ENCODE results near the gene ZNF107. TPM values are rescaled to one million over a fixed set of nuclear protein-coding genes. Genes with fewer than 3 reads are reported as not detected.

The ZNF107 gene
- total RNA-seq, 4 donors from 2014 or later = 1.8 to 4.9 (median 3.5) TPM

DNA sequence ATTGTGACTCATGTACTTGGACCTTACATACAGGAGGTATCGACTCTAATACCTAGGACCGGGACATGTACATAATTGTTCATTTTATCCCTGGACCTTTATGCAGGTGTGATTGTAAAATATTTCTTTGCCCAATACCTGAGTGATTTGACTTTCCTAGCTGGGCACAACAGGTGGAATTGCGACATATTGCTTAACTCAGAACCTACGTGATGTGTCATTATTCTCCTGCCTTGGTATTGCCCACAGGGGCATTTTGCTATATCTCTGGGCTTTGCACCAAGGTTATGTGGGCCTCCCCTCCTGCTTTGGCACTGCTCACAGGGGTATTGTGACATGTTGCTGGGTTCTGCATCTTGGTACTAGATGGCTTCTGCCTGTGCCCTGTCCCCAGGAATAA, 23.9 kb upstream of the ZNF107 start:
- no peaks in the 10 kb centered on the region for H3K9me3 ChIP-seq
- no peaks in the 10 kb centered on the region for H3K27me3 ChIP-seq
- 69 to 89% methylated on average over 2 to 4 of the region's 4 CpGs for WGBS, 2 donors (ENCODE audit: low coverage in 1 of 2)
- H3K36me3 ChIP-seq = no peaks in the 10 kb centered on the region
- TF ChIP-seq POLR2A (IDR thresholded peaks at IDR 0.05) (no peak), POLR2AphosphoS5 (IDR thresholded peaks at IDR 0.05) (no peak), EP300 (IDR thresholded peaks at IDR 0.05) (no peak)
- TF ChIP-seq, protein P1, sequence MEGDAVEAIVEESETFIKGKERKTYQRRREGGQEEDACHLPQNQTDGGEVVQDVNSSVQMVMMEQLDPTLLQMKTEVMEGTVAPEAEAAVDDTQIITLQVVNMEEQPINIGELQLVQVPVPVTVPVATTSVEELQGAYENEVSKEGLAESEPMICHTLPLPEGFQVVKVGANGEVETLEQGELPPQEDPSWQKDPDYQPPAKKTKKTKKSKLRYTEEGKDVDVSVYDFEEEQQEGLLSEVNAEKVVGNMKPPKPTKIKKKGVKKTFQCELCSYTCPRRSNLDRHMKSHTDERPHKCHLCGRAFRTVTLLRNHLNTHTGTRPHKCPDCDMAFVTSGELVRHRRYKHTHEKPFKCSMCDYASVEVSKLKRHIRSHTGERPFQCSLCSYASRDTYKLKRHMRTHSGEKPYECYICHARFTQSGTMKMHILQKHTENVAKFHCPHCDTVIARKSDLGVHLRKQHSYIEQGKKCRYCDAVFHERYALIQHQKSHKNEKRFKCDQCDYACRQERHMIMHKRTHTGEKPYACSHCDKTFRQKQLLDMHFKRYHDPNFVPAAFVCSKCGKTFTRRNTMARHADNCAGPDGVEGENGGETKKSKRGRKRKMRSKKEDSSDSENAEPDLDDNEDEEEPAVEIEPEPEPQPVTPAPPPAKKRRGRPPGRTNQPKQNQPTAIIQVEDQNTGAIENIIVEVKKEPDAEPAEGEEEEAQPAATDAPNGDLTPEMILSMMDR (IDR thresholded peaks at IDR 0.05) = no peak
- H3K27ac ChIP-seq = no peak overlapping the region
- H3K4me3 ChIP-seq = no peak overlapping the region
- no peak for ATAC-seq
- H3K4me1 ChIP-seq = no peaks in the 10 kb centered on the region

DNA sequence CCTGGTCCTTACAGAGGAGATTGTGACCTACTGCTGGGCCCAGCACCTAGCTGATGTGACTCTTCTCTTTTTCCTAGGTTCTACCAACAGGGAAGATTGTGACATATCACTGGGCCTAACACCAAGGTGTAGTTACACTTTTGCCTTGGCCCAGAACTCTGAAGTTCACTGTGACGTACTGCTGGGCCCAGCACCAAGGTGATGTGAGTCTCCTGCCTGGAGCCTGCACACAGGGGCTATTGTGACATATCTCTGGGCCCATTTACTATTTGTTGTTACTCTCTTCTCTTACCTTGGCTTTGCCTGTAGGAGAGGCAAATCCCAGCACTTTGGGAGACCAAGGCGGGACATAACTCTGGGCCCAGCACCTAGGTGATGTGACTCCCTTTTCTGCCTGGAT, 23.1 kb upstream of the ZNF107 start:
- TF ChIP-seq, protein P1 (IDR thresholded peaks at IDR 0.05) = no peak
- TF ChIP-seq POLR2A (IDR thresholded peaks at IDR 0.05) (no peak), EP300 (IDR thresholded peaks at IDR 0.05) (no peak), POLR2AphosphoS5 (IDR thresholded peaks at IDR 0.05) (no peak)
- H3K4me3 ChIP-seq = no peak overlapping the region
- H3K27ac ChIP-seq = no peak overlapping the region

DNA sequence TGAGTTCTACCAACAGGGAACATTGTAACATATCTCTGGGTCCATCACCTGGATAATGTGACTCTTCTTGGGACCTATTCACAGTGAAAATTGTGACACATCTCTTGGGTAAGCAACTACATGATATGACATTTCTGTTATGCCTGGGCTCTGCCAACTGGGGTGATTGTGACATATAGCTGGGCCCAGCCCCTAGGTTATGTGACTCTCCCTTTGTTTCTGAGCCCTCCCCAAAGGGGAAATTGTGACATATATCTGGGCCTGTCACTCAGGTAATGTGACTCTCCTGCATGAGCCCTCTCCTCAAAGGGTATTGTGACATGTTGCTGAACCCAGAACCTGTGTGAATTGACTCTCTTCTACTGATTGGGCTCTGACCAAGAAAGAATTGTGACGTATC, 22.4 kb upstream of the ZNF107 start:
- no peaks in the 10 kb centered on the region for H3K9me3 ChIP-seq
- no peak for TF ChIP-seq EP300 (IDR thresholded peaks at IDR 0.05)
- TF ChIP-seq POLR2AphosphoS5 (IDR thresholded peaks at IDR 0.05) = no peak
- no peak overlapping the region for H3K4me3 ChIP-seq
- H3K4me1 ChIP-seq = no peaks in the 10 kb centered on the region
- H3K36me3 ChIP-seq = no peaks in the 10 kb centered on the region
- no peak overlapping the region for H3K27ac ChIP-seq
- no peaks in the 10 kb centered on the region for H3K27me3 ChIP-seq
- WGBS, 2 donors (ENCODE audit: low coverage in 1 of 2) = 50 to 60% methylated on average over 1 of the region's 1 CpG
- ATAC-seq = no peak

More for the DNA sequence above, 23.1 kb upstream of the ZNF107 start:
- no peaks in the 10 kb centered on the region for H3K36me3 ChIP-seq
- no peaks in the 10 kb centered on the region for H3K4me1 ChIP-seq
- H3K27me3 ChIP-seq = no peaks in the 10 kb centered on the region
- no peak for ATAC-seq
- WGBS, 2 donors (ENCODE audit: low coverage in 1 of 2) = 80 to 100% methylated on average over 1 to 2 of the region's 2 CpGs
- no peaks in the 10 kb centered on the region for H3K9me3 ChIP-seq

DNA sequence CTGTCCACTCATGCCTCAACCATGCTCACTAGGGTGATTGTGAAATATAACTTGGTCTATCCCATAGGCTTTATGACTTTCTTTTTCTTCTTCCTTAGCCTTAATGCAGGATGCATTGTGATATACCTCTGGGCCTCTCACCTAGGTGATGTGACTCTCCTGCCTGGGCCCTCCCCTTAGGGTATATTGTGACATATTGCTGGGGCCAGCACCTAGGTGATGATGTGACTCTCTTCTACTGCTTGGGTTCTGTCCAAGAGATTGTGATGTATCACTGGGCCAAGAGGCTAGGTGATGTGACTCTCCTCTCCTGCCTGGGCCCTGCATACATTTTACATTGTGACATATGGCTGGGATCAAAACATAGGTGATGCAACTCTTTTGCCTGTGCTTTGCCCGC, 14.7 kb upstream of the ZNF107 start:
- no peaks in the 10 kb centered on the region for H3K27me3 ChIP-seq
- no peak for ATAC-seq
- no peaks in the 10 kb centered on the region for H3K9me3 ChIP-seq
- no peaks in the 10 kb centered on the region for H3K36me3 ChIP-seq
- H3K4me1 ChIP-seq = no peaks in the 10 kb centered on the region
- H3K4me3 ChIP-seq = no peak overlapping the region
- WGBS, 2 donors (ENCODE audit: low coverage in 1 of 2) = 100% methylated on average over 1 of the region's 1 CpG
- TF ChIP-seq, protein P1 (IDR thresholded peaks at IDR 0.05) = no peak
- TF ChIP-seq EP300 (IDR thresholded peaks at IDR 0.05) = no peak
- no peak for TF ChIP-seq POLR2A (IDR thresholded peaks at IDR 0.05)
- TF ChIP-seq POLR2AphosphoS5 (IDR thresholded peaks at IDR 0.05) = no peak
- H3K27ac ChIP-seq = no peak overlapping the region

DNA sequence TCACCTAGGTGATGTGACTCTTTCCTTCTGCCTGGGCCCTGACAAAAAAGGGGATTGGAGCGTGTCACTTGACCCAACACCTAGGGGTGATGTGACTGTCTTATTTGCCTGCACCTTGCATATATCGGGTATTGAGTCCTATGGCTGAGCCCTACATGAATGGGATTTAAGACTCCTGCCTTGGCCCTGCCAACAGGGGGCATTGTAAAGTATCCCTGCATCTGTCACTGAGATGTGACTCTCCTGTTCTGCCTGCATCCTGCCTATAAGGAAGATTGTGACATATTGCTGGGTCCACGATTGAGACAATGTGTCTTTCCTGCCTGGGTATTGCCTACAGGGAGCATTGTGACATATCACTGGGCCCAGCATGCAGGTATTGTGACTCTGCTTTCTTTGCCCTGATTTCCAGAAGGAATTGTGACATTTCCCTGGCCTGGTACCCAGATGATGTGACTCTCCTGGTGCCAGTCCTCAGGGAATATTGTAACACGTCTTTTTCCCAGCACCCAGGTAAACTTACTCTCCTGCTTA, 14.2 kb upstream of the ZNF107 start:
- 82 to 84% methylated on average over 3 of the region's 4 CpGs for WGBS, 2 donors (ENCODE audit: low coverage in 1 of 2)
- Histone ChIP-seq H3K27me3 (no peaks in the 10 kb centered on the region), H3K4me1 (no peaks in the 10 kb centered on the region), H3K27ac (no peak overlapping the region), H3K9me3 (no peaks in the 10 kb centered on the region), H3K36me3 (no peaks in the 10 kb centered on the region), H3K4me3 (no peak overlapping the region)
- TF ChIP-seq, protein P1 (IDR thresholded peaks at IDR 0.05) = no peak
- TF ChIP-seq POLR2AphosphoS5 (IDR thresholded peaks at IDR 0.05) = no peak
- TF ChIP-seq EP300 (IDR thresholded peaks at IDR 0.05) = no peak
- TF ChIP-seq POLR2A (IDR thresholded peaks at IDR 0.05) = no peak
- no peak for ATAC-seq

All from gastroesophageal sphincter (tissue), 4 donors.